ENCODE measurements around the gene HOXA5.

HOXA5 gene

DNA sequence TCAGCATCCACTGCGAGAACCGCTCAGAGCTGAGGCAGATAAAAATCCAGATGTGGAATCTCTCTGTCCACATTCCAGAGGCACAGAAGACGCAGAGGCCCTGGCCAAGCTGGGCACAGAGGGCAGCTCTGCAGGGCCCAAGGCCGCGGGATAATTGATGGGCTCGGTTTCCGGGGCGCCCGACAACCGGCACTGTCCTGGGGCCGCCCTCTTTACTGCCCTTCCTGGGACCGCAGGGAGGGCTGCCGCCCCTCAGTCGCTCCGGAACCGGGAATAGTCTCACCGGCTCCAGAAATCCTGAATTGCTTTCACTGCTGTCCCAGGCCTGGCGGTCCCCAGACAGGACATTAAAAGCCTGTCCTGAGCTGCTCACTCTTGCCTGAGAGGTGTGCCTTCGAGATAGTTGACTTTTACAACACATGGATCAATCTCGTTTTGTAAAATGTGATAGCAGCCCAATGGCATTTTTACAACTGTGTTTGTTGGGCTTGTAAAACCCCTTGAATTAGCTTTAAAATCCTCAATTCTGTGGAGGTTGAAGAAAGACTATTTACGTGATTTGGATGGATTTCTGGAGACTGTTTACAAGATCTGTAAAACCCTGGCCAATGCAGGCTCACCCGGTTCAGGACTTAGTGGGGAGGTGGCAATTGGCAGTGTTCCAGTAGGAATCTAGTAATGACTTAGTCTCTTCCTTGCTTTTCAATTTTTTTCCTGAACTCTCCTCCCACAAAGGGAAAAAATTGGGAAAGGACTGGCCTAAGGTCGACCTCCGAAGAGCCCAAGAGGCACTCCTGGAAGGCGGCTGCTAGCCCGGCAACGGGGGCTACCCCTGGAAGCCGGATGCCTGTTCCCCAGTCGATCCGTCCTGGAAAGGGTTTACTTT, 5.5 kb upstream of the HOXA5 start:
- TF ChIP-seq, protein P1, sequence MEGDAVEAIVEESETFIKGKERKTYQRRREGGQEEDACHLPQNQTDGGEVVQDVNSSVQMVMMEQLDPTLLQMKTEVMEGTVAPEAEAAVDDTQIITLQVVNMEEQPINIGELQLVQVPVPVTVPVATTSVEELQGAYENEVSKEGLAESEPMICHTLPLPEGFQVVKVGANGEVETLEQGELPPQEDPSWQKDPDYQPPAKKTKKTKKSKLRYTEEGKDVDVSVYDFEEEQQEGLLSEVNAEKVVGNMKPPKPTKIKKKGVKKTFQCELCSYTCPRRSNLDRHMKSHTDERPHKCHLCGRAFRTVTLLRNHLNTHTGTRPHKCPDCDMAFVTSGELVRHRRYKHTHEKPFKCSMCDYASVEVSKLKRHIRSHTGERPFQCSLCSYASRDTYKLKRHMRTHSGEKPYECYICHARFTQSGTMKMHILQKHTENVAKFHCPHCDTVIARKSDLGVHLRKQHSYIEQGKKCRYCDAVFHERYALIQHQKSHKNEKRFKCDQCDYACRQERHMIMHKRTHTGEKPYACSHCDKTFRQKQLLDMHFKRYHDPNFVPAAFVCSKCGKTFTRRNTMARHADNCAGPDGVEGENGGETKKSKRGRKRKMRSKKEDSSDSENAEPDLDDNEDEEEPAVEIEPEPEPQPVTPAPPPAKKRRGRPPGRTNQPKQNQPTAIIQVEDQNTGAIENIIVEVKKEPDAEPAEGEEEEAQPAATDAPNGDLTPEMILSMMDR (IDR thresholded peaks at IDR 0.05; ENCODE audit: low read depth, low read length) = no peak
- DNase-seq (ENCODE audit: low read depth in 2 of 2) = no peak
- H3K4me3 ChIP-seq (replicated peaks in 1 of 2; ENCODE audit: low read depth in 2 of 2, low read length in 2 of 2) = no peak overlapping the region

DNA sequence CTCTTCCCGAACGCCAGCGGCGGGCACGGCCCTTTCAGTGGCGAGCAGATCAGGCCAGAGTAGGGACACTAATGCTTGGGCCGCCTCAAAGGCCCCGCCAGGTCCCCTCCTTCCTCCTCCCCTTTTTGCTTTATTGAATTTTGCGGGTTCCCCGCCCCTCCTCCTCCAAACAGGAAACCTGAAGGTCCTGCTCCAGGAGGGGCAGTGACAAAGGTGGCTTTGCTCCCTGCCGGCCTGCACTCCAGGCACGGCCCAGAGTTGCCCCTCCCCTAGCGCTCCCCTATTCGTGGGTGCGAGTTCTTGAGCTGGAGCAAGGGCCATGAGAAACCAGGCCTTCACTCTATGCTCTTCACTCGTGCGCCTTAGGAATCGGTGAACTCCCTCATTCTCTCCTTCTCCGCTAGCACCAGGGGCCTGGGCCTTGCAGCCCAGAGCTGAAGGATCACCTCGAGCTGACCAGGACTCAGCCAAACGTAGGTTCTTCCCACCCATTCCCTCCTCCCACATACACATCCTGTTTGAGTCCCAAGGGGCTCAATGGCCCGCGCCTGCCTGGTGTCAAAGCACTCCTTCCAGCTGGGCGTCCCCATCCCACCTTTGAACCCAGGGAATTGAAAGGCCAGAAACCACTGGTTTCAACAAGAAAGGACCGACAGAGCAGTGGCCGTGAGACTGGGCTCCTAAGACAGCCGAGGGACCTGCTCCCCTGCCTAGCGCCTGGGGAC, 4.7 kb upstream of the HOXA5 start:
- no peak for DNase-seq (ENCODE audit: low read depth in 2 of 2)
- no peak overlapping the region for H3K4me3 ChIP-seq (replicated peaks in 1 of 2; ENCODE audit: low read depth in 2 of 2, low read length in 2 of 2)
- TF ChIP-seq, protein P1 (IDR thresholded peaks at IDR 0.05; ENCODE audit: low read depth, low read length) = no peak

DNA sequence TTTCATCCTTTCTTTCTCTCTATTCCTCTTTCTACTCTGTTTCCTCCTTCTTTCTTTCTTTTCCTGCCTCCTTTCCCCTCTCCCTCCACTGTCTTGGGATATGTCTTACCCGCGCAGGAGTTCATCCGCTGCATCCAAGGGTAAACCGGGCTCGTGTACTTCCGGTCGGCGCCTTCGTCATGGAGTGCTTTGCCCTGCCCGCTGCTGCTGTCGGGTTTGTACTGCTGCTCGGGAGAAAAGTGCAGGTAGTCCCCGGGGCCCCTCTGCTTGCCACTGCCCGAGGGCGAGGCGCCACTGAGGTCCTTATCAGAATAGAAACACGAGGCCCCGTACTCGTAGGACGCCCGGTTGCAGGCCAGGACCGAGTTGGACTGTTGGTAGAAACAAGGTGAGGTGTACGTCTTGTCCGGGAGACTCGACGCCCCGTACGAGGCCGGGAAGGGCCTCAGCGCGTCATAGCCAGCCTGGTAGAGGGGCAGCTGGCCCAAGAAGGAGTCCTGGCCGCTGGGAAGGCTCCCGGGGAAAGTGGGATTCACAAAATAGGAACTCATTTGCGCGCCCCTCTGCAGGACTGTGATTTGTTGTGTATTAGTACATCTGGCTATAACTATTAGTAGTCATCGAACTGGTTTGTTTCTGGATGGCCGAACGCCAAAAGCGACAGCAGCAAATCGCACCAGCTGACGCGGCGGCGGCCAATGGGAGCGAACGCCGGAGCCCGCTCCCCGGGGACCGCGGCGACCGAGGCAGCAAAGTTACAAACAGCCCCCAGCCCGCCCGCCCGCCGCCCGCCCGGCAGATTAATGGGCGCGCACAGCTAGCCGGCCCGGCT, 3.9 kb upstream of the HOXA5 start, which contains the start of gene HOXA6:
Gene HOXA6 (minus strand): TSS at position 576 of the 832 bp plus-strand sequence. CDS start 25 bp downstream, at position 551.
- H3K4me3 ChIP-seq (replicated peaks in 1 of 2; ENCODE audit: low read depth in 2 of 2, low read length in 2 of 2) = no peak within 1 kb of the TSS
- no peak for DNase-seq (ENCODE audit: low read depth in 2 of 2)
- TF ChIP-seq, protein P1 (IDR thresholded peaks at IDR 0.05; ENCODE audit: low read depth, low read length) = no peak

DNA sequence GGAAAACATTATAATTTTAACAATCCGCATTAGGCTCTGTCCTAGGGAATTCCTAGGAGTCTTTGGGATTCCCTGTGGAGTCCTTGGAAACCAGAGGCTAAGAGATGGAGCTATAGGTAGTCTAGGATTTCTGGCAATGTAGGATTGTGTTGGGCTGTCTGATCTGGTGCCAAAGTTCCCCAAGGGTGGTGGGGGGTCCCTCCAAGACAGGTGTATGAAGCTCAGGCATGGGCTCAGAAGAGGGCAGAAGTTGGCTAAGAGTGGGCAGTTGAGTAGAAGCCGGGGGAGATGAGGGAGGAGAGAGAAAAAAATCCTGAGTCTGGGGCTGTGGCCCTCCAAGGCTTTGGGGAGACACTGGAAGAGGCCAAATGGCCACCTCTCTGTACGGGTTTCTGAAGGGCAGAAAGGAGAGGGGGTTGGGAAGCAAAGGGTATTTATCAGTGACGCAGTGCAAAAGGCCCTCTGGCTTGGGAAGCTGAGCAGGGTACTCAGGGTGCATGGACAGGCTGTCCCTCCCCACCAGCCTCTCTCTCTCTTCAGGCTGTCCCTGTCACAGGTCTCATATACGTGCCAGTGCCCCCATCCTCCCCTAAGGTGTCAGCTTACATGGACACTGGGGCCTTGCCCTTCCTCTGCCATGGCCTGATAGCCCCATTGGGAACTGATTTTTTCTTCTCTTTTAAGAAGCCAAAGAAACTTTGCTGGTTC, 3.2 kb upstream of the HOXA5 start:
- no peak overlapping the region for H3K4me3 ChIP-seq (replicated peaks in 1 of 2; ENCODE audit: low read depth in 2 of 2, low read length in 2 of 2)
- TF ChIP-seq, protein P1 (IDR thresholded peaks at IDR 0.05; ENCODE audit: low read depth, low read length) = no peak
- no peak for DNase-seq (ENCODE audit: low read depth in 2 of 2)

DNA sequence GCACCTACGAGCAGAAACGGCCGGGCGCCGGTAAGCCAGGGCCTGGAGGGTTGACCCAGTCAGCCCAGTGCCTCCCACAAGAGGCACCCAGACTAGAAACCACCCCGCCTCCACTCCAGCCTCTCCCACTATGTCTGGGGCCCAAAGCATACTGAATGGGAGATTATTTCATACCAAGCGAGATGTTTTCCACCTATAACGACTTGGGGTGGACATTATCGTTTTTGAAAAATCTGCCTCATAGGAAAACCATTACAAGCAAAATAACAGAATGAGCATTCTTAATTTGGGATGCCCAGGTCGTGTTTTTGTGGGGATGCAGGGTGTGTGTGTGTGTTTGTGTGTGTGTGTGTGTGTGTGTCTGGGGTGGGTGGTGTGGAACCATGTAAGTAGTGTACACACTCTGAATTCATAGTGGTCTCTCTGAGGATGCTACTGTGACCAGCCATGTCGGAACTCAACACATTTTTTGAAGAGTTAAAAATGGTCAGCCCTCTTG, 2.5 kb upstream of the HOXA5 start:
- no peak for DNase-seq (ENCODE audit: low read depth in 2 of 2)
- H3K4me3 ChIP-seq (replicated peaks in 1 of 2; ENCODE audit: low read depth in 2 of 2, low read length in 2 of 2) = no peak overlapping the region
- TF ChIP-seq, protein P1 (IDR thresholded peaks at IDR 0.05; ENCODE audit: low read depth, low read length) = no peak

All from cardiac fibroblast (primary cell).